ENCODE data around the gene IPCEF1. TPM values are rescaled to one million over a fixed set of nuclear protein-coding genes. Genes with fewer than 3 reads are reported as not detected.
A peak's percentile ranks its signal among the peaks of the same experiment; 100 is the strongest.

Gene IPCEF1
- polyA plus RNA-seq, 1 donor, result 2.2 TPM

- no peaks in the 10 kb centered on the region for H3K9me3 ChIP-seq (ENCODE audit: control insufficient read depth, low read depth, low read length)
- peak; percentile 32 to 47 for DNase-seq
- 40% methylated on average over 5 of the region's 6 CpGs for WGBS (ENCODE audit: insufficient coverage, low lambda C conversion rate)
Measured at GRCh38 chr6:154154389-154154967, 202.1 kb downstream of the IPCEF1 start.

DNA sequence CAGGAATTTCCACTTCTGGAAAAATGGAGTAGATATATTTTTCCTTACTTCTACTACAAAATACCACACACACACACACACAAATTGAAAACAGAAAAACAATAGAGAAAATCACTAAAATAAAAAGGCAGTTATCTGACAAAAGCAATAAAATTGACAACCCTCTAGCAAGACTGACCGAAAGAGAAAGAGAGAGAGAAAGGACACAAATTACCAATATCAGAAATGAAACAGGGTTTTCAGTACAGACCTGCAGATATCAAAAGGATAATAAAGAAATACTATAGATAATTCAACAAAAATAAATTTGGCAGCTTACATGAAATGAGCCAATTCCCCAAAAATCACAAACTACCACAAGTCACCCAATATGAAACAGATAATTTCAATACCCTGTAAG is 212.8 kb downstream of the IPCEF1 start:
- Histone ChIP-seq H3K4me1 (ENCODE audit: control insufficient read depth, insufficient read depth, low read length) (no peaks in the 10 kb centered on the region), H3K27me3 (ENCODE audit: control insufficient read depth, insufficient read depth, low read length) (no peaks in the 10 kb centered on the region), H3K4me3 (ENCODE audit: low read length) (no peak overlapping the region), H3K9me3 (ENCODE audit: control insufficient read depth, low read depth, low read length) (no peaks in the 10 kb centered on the region), H3K36me3 (ENCODE audit: control insufficient read depth, insufficient read depth, low read length) (no peaks in the 10 kb centered on the region), H3K27ac (ENCODE audit: low read length) (no peak overlapping the region)
- WGBS (ENCODE audit: insufficient coverage, low lambda C conversion rate), result 89% methylated on average over 1 of the region's 1 CpG
- DNase-seq, result no peak

More at GRCh38 chr6:154154389-154154967, 202.1 kb downstream of the IPCEF1 start:
- Histone ChIP-seq H3K27me3 (ENCODE audit: control insufficient read depth, insufficient read depth, low read length) (no peaks in the 10 kb centered on the region), H3K4me3 (ENCODE audit: low read length) (no peak overlapping the region), H3K27ac (ENCODE audit: low read length) (no peak overlapping the region), H3K36me3 (ENCODE audit: control insufficient read depth, insufficient read depth, low read length) (no peaks in the 10 kb centered on the region), H3K4me1 (ENCODE audit: control insufficient read depth, insufficient read depth, low read length) (no peaks in the 10 kb centered on the region)

DNA sequence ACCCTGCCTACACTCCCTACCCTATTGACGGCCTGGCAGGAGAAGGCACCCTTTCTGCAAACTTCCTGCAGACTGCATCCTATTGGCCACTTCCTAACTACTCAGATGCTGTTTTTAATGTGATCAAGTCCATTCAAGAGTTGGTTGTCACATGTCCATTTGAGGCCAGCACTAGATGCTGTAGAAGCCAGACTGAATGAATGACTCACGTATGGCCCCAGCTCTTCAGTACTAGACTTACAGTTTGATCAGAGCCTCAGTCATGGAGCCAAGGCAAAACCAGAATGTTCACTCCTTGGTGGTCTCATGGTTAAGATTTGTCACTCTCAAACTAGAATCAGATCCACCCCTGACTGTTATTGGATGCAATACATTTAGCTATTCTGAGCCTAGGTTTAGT is 215.9 kb downstream of the IPCEF1 start:
- H3K27me3 ChIP-seq (ENCODE audit: control insufficient read depth, insufficient read depth, low read length), result no peaks in the 10 kb centered on the region
- no peak overlapping the region for H3K27ac ChIP-seq (ENCODE audit: low read length)
- no peaks in the 10 kb centered on the region for H3K4me1 ChIP-seq (ENCODE audit: control insufficient read depth, insufficient read depth, low read length)
- H3K36me3 ChIP-seq (ENCODE audit: control insufficient read depth, insufficient read depth, low read length), result no peaks in the 10 kb centered on the region
- H3K9me3 ChIP-seq (ENCODE audit: control insufficient read depth, low read depth, low read length), result no peaks in the 10 kb centered on the region
- DNase-seq, result no peak
- WGBS (ENCODE audit: insufficient coverage, low lambda C conversion rate), result no CpG with 5 or more reads among the region's 2 CpGs
- H3K4me3 ChIP-seq (ENCODE audit: low read length), result no peak overlapping the region

GRCh38 chr6:154139892-154140291 is 216.7 kb downstream of the IPCEF1 start:
- no peak overlapping the region for H3K4me3 ChIP-seq (ENCODE audit: low read length)
- DNase-seq, result no peak
- H3K27me3 ChIP-seq (ENCODE audit: control insufficient read depth, insufficient read depth, low read length), result no peaks in the 10 kb centered on the region
- H3K4me1 ChIP-seq (ENCODE audit: control insufficient read depth, insufficient read depth, low read length), result no peaks in the 10 kb centered on the region
- H3K36me3 ChIP-seq (ENCODE audit: control insufficient read depth, insufficient read depth, low read length), result no peaks in the 10 kb centered on the region
- WGBS (ENCODE audit: insufficient coverage, low lambda C conversion rate), result no CpG with 5 or more reads among the region's 6 CpGs
- no peak overlapping the region for H3K27ac ChIP-seq (ENCODE audit: low read length)
- H3K9me3 ChIP-seq (ENCODE audit: control insufficient read depth, low read depth, low read length), result no peaks in the 10 kb centered on the region

GRCh38 chr6:154138793-154139192 is 217.8 kb downstream of the IPCEF1 start:
- DNase-seq, result no peak
- Histone ChIP-seq H3K27me3 (ENCODE audit: control insufficient read depth, insufficient read depth, low read length) (no peaks in the 10 kb centered on the region), H3K4me3 (ENCODE audit: low read length) (no peak overlapping the region), H3K27ac (ENCODE audit: low read length) (no peak overlapping the region), H3K9me3 (ENCODE audit: control insufficient read depth, low read depth, low read length) (no peaks in the 10 kb centered on the region), H3K4me1 (ENCODE audit: control insufficient read depth, insufficient read depth, low read length) (no peaks in the 10 kb centered on the region), H3K36me3 (ENCODE audit: control insufficient read depth, insufficient read depth, low read length) (no peaks in the 10 kb centered on the region)
- WGBS (ENCODE audit: insufficient coverage, low lambda C conversion rate), result no CpG with 5 or more reads among the region's 6 CpGs

DNA sequence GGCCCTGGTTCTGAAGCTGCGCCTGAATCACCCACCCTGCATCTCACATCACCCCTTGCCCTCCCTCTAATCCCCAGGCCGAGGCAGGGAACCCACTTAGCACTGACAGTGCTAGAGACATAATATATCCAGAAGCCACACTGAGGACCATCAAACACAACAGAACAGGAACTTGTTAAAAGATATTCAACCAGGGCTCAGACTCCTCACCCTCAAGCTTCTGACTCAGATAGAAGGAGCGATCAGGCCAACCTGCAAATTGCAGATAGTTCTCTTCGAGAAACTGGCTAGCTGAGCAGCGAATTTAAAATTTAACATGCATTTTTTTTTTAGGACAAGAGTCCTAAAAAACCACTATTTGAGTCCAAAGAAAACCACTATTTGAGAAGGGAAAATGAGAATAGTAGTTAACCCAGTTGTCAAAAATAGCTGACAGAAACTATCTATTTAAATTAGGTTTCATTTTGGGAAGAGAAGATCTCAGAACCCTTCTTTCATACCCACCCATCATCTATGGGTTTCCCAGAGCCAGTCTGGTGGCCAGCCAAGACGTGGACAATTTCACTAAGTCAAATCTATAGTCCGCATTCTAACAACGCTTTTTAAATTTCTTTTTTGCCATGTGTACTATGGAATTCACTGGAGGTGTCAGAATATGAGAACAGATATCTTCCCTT is 222.0 kb downstream of the IPCEF1 start:
- WGBS (ENCODE audit: insufficient coverage, low lambda C conversion rate), result 87% methylated on average over 3 of the region's 8 CpGs
- Histone ChIP-seq H3K9me3 (ENCODE audit: control insufficient read depth, low read depth, low read length) (no peaks in the 10 kb centered on the region), H3K4me3 (ENCODE audit: low read length) (no peak overlapping the region), H3K27me3 (ENCODE audit: control insufficient read depth, insufficient read depth, low read length) (no peaks in the 10 kb centered on the region), H3K4me1 (ENCODE audit: control insufficient read depth, insufficient read depth, low read length) (no peaks in the 10 kb centered on the region), H3K27ac (ENCODE audit: low read length) (no peak overlapping the region), H3K36me3 (ENCODE audit: control insufficient read depth, insufficient read depth, low read length) (no peaks in the 10 kb centered on the region)
- no peak for DNase-seq

DNA sequence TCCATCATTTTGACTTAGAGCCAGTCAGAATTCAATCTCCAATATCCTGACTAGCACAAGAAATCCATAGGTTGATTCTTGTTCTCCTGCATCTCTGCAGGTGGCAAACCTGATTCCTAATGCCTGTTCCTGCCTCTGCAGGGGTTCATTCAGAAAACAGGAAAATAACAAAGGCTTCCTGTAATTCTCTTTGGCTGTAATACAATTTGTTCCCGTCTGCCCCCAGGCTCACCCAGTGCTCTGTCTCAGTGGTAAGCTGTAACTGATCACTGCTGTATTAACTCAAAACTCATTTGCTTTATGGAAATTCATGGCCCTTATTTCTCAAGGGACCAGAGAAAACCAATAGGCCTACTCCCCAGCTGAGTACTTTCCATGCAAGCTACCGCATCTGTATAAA is 228.9 kb downstream of the IPCEF1 start:
- no CpG with 5 or more reads among the region's 2 CpGs for WGBS (ENCODE audit: insufficient coverage, low lambda C conversion rate)
- DNase-seq, result no peak
- Histone ChIP-seq H3K4me3 (ENCODE audit: low read length) (no peak overlapping the region), H3K27me3 (ENCODE audit: control insufficient read depth, insufficient read depth, low read length) (no peaks in the 10 kb centered on the region), H3K36me3 (ENCODE audit: control insufficient read depth, insufficient read depth, low read length) (no peaks in the 10 kb centered on the region), H3K9me3 (ENCODE audit: control insufficient read depth, low read depth, low read length) (no peaks in the 10 kb centered on the region), H3K27ac (ENCODE audit: low read length) (no peak overlapping the region), H3K4me1 (ENCODE audit: control insufficient read depth, insufficient read depth, low read length) (no peaks in the 10 kb centered on the region)

- Histone ChIP-seq H3K27me3 (ENCODE audit: control insufficient read depth, insufficient read depth, low read length) (no peaks in the 10 kb centered on the region), H3K9me3 (ENCODE audit: control insufficient read depth, low read depth, low read length) (no peaks in the 10 kb centered on the region), H3K36me3 (ENCODE audit: control insufficient read depth, insufficient read depth, low read length) (no peaks in the 10 kb centered on the region), H3K4me3 (ENCODE audit: low read length) (no peak overlapping the region), H3K4me1 (ENCODE audit: control insufficient read depth, insufficient read depth, low read length) (no peaks in the 10 kb centered on the region), H3K27ac (ENCODE audit: low read length) (no peak overlapping the region)
- 100% methylated on average over 2 of the region's 2 CpGs for WGBS (ENCODE audit: insufficient coverage, low lambda C conversion rate)
- DNase-seq, result no peak
Measured at GRCh38 chr6:154125421-154125820, 231.2 kb downstream of the IPCEF1 start.

DNA sequence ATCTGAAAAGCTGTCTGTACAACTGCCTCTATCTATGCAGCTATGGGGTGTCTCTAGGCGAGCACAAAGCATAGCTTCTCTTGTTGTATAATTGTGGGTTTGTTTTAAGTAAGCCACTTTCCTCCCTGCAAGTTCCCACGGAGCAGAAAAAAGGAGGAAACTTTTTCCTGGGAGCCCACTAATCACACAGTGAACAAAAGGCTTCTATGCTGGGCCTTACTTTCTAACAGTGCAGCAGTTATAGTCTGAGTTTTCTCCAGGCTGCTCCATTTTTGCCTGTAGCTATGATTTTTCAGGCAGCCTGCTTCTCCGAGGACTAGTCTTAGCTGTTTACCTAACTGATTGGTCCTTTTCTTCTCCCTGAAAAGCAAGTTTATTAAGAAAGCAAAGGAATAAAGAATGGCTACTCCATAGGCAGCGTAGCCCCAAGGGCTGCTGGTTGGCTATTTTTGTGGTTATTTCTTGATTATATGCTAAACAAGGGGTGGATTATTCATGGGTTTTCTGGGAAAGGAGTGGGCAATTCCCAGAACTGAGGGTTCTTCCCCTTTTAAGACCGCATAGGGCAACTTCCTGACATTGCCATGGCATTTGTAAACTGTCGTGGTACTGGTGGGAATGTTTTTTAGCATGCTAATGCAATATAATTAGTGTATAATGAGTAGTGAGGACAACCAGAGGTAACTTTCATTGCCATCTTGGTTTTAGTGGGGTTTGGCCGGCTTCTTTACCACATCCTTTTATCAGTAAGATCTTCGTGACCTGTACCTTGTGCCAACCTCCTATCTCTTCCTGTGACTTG is 233.2 kb downstream of the IPCEF1 start:
- WGBS (ENCODE audit: insufficient coverage, low lambda C conversion rate), result no CpG with 5 or more reads among the region's 8 CpGs
- no peak for DNase-seq

DNA sequence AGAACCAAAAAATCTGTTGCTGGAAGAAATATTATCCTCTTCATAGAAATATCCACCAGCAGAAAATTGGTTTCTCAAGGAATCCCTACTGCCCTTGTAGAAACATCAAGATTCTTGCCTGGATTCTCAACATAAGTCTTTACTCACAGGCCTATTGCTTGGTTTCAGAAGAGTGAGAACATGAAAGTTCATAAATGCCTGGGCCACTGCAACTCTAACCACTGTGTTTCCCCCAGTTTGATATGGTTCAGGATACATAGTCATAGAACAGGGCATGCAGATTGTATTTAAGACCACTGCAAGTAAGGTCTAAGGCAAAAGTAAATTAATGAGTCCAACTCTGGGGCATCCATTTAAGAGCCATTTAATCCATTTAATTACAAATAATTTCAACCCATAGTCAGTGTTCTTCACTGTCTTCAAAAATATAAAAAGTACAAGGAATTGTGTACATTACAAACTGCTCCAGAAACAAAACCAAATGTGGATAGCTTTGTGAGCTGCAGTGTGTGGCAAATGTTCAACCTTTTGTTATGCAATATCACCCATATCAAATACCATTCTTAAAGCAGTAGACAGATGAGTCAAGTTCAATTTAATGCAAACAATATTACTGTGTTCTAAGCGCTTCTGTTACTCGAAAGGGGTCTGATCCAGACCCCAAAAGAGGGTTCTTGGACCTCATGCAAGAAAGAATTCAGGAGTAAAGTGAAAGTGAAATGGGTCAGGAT is 234.2 kb downstream of the IPCEF1 start:
- Histone ChIP-seq H3K27me3 (ENCODE audit: control insufficient read depth, insufficient read depth, low read length) (no peaks in the 10 kb centered on the region), H3K4me1 (ENCODE audit: control insufficient read depth, insufficient read depth, low read length) (no peaks in the 10 kb centered on the region), H3K9me3 (ENCODE audit: control insufficient read depth, low read depth, low read length) (no peaks in the 10 kb centered on the region), H3K27ac (ENCODE audit: low read length) (no peak overlapping the region), H3K36me3 (ENCODE audit: control insufficient read depth, insufficient read depth, low read length) (no peaks in the 10 kb centered on the region), H3K4me3 (ENCODE audit: low read length) (no peak overlapping the region)
- DNase-seq, result no peak
- WGBS (ENCODE audit: insufficient coverage, low lambda C conversion rate), result no CpG with 5 or more reads among the region's 2 CpGs

More for the DNA sequence above, 233.2 kb downstream of the IPCEF1 start:
- no peaks in the 10 kb centered on the region for H3K27me3 ChIP-seq (ENCODE audit: control insufficient read depth, insufficient read depth, low read length)
- H3K9me3 ChIP-seq (ENCODE audit: control insufficient read depth, low read depth, low read length), result no peaks in the 10 kb centered on the region
- H3K27ac ChIP-seq (ENCODE audit: low read length), result no peak overlapping the region
- H3K4me3 ChIP-seq (ENCODE audit: low read length), result no peak overlapping the region
- H3K36me3 ChIP-seq (ENCODE audit: control insufficient read depth, insufficient read depth, low read length), result no peaks in the 10 kb centered on the region
- H3K4me1 ChIP-seq (ENCODE audit: control insufficient read depth, insufficient read depth, low read length), result no peaks in the 10 kb centered on the region
